Ovary (tissue), 9 donors: Measurements from ENCODE around the gene RHD. TPM values are rescaled to one million over a fixed set of nuclear protein-coding genes. Genes with fewer than 3 reads are reported as not detected.

ENCODE experiments used
- DNase-seq, 5 donors: peaks; one replicate each; pipeline ENCODE4 v3.0.0-alpha.2; 2019 to 2020
- H3K27ac ChIP-seq, 2 donors: fragments of 200-600 bp; one replicate each; pipeline versions ENCODE4 v1.5.1 to v1.8.0; 2019 to 2022
- H3K27me3 ChIP-seq: fragments of 200-600 bp; one replicate; pipeline ENCODE4 v1.8.0; 2022
- H3K36me3 ChIP-seq: fragments of 200-600 bp; sonication (generic); one replicate; pipeline ENCODE4 v1.5.1; 2019
- H3K4me1 ChIP-seq: one replicate; pipeline ENCODE4 v1.8.1; 2013; ENCODE audit warnings: mild to moderate bottlenecking, moderate library complexity; ENCODE audit not compliant: insufficient read depth
- H3K4me3 ChIP-seq: fragments of 200-600 bp; sonication (generic); one replicate; pipeline ENCODE4 v1.5.1; 2017
- H3K9me3 ChIP-seq, 2 donors: fragments of 200-600 bp in 1 of 2; sonication (generic) in 1 of 2; one replicate each; pipeline versions ENCODE4 v1.5.1 to v1.8.1; 2013 to 2019; ENCODE audit warnings: mild to moderate bottlenecking in 1 of 2, moderate library complexity in 1 of 2
- EP300 ChIP-seq: sonication (generic); formaldehyde crosslinking; IDR thresholded peaks from one replicate; pipeline ENCODE4 v1.6.1; 2017; ENCODE audit warnings: antibody characterized with exemption
- POLR2A ChIP-seq: fragments of 450-650 bp; IDR thresholded peaks from one replicate; pipeline ENCODE4 v1.6.1; 2017; ENCODE audit warnings: antibody characterized with exemption, mild to moderate bottlenecking, moderate library complexity
- WGBS, 3 donors: extraction: QIAGEN DNeasy Blood & Tissue Kit in 1 of 3; methylation state at CpG; one replicate each; pipeline versions ENCODE4 v1.1.5 to v1.1.7; 2013 to 2017; 5-methylcytosine and 5-hydroxymethylcytosine counted together
- intact Hi-C, 4 donors: fragments of 100-400 bp; cut with DNase I; formaldehyde crosslinking; loops; one replicate each; pipeline versions ENCODE4 v1.11.0 to v1.15.1; 2022 to 2023
- polyA plus RNA-seq, 2 donors: library from polyadenylated mRNA; stranded (reverse); fragments of 200-250 nt in 1 of 2; fragments of 350-450 nt in 1 of 2; fragmentation: Illumina TruSeq in 1 of 2; extraction: RNeasy Lipid Tissue Mini Kit (QIAGEN cat#74804) in 1 of 2; gene quantifications; one replicate each; pipeline ENCODE4 v1.2.3, GENCODE V29; 2013 to 2014
- total RNA-seq, 7 donors: library from RNA; depleted of rRNA in 2 of 7; stranded (reverse); fragments of >200 nt in 2 of 7; fragmentation: NEBNext Ultra II Directional in 3 of 7; extraction: Animal tissue kit (Norgen Biotek cat#: 25700) in 3 of 7; gene quantifications; one replicate each; pipeline versions ENCODE4 v1.1.0 to v1.2.4, GENCODE V29; 2016 to 2023
- TF ChIP-seq, protein P1 (sequence below), 3 donors: fragments of 450-650 bp in 2 of 3; fragments of 200-600 bp in 1 of 3; IDR thresholded peaks; one replicate each; pipeline versions ENCODE4 v1.5.1 to v1.8.0; 2016 to 2022; ENCODE audit warnings: antibody characterized with exemption in 3 of 3, mild to moderate bottlenecking in 1 of 3
- donor health status: DM: no; HTN: no; CAD: no; lungs with moderate emphysema.
- donor health status: DM: no; HTN: no; CAD: no.
- donor health status: Bipolar disorder and iron deficiency.
- donor health status: DM: yes; HTN: yes; CAD: no.
- donor health status: DM: no; HTN: no; CAD: no.
- donor health status: DM: yes; HTN: yes; CAD: no.

The RHD gene
- total and polyA plus RNA-seq, 9 donors = not detected

DNA sequence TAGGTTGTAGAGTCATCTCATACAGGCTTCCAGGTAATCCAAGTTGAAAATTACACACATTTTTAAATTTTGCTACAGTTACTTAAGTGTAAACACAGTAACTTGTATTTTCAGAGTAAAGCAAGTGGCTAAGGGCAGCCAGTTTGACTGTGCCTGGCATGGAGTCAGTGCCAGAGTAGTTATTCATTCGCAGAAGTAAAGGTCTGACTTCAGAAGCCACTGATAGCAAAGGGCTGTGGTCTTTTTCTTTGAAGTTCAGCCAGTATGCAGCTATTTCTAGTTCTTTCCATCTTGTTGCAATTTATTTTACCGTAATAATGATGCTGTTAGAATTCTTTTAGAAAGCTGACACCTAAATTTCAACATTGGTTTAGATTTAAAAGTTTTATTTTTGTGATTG lies 75.2 kb downstream of the RHD start:
- WGBS, 3 donors = 53 to 73% (median 65%) methylated on average over 2 of the region's 2 CpGs
- Histone ChIP-seq H3K4me3 (no peak overlapping the region), H3K27ac (no peak overlapping the region), H3K27me3 (no peaks in the 10 kb centered on the region), H3K4me1 (peaks cover 2% of the 10 kb centered on the region), H3K9me3 (no peaks in the 10 kb centered on the region), H3K36me3 (no peaks in the 10 kb centered on the region)
- intact Hi-C loops = loop anchor here in 1 of 4 donors (10.0 kb wide), 1 partner anchor 93 kb away; no protein-coding TSS in a partner anchor
- DNase-seq = no peak
- TF ChIP-seq EP300 (no peak), POLR2A (no peak)
- TF ChIP-seq, protein P1, sequence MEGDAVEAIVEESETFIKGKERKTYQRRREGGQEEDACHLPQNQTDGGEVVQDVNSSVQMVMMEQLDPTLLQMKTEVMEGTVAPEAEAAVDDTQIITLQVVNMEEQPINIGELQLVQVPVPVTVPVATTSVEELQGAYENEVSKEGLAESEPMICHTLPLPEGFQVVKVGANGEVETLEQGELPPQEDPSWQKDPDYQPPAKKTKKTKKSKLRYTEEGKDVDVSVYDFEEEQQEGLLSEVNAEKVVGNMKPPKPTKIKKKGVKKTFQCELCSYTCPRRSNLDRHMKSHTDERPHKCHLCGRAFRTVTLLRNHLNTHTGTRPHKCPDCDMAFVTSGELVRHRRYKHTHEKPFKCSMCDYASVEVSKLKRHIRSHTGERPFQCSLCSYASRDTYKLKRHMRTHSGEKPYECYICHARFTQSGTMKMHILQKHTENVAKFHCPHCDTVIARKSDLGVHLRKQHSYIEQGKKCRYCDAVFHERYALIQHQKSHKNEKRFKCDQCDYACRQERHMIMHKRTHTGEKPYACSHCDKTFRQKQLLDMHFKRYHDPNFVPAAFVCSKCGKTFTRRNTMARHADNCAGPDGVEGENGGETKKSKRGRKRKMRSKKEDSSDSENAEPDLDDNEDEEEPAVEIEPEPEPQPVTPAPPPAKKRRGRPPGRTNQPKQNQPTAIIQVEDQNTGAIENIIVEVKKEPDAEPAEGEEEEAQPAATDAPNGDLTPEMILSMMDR (IDR thresholded peaks at IDR 0.05) = no peak

DNA sequence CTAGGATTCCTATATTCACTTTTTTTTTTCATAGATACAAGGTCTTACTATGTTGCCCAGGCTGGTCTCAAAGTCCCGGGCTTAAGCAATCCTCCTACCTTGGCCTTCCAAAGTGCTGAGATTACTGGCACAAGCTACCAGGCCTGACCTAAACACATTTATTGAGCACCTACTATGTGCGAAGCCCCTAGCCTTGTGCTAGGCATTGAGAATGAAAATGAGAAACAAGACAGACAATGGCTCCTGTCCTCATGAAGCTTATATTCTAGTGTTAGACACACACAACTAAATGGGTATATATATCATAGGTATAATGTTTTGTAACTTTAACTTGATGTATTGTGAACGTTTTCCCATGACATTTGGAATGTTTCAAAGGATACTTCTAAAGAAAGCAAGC lies 77.3 kb downstream of the RHD start:
- no peak overlapping the region for H3K4me3 ChIP-seq
- H3K36me3 ChIP-seq = no peaks in the 10 kb centered on the region
- TF ChIP-seq, protein P1 (IDR thresholded peaks at IDR 0.05) = no peak
- TF ChIP-seq EP300 = no peak
- 88 to 91% (median 88%) methylated on average over 3 of the region's 3 CpGs for WGBS, 3 donors
- DNase-seq = no peak
- intact Hi-C loops = loop anchor here in 1 of 4 donors (10.0 kb wide), 1 partner anchor 95 kb away; no protein-coding TSS in a partner anchor
- no peaks in the 10 kb centered on the region for H3K9me3 ChIP-seq
- H3K27ac ChIP-seq = no peak overlapping the region
- H3K4me1 ChIP-seq = no peaks in the 10 kb centered on the region
- no peaks in the 10 kb centered on the region for H3K27me3 ChIP-seq

GRCh38 chr1:25355841-25356395 lies 83.6 kb downstream of the RHD start:
- Histone ChIP-seq H3K4me3 (no peak overlapping the region), H3K4me1 (no peaks in the 10 kb centered on the region), H3K27ac (no peak overlapping the region), H3K36me3 (no peaks in the 10 kb centered on the region), H3K27me3 (no peaks in the 10 kb centered on the region), H3K9me3 (no peaks in the 10 kb centered on the region)
- TF ChIP-seq POLR2A = no peak
- TF ChIP-seq, protein P1 (IDR thresholded peaks at IDR 0.05) = no peak
- WGBS, 3 donors = 84 to 91% (median 89%) methylated on average over 6 of the region's 6 CpGs
- intact Hi-C loops = no loop called here
- DNase-seq = no peak

DNA sequence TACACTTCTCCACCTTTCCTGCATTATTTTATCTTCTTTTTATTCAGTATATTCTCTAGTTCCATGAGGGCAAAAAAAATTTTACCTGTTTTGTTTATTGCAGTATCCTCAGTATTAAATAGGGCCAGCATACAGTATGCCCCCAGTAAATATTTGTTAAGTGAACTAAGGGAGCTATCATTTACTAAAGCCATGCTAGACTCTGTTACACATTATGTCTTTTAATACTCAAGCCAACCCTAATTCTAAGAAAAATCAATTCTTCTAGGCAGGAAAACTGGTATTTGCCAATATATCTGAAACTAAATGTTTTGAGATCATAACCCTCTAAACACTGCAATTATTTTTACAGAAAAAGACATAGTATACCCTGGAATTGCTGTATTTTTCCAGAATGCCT lies 84.1 kb downstream of the RHD start:
- TF ChIP-seq POLR2A (no peak), EP300 (no peak)
- TF ChIP-seq, protein P1 (IDR thresholded peaks at IDR 0.05) = no peak
- no peak for DNase-seq
- Histone ChIP-seq H3K4me3 (no peak overlapping the region), H3K9me3 (no peaks in the 10 kb centered on the region), H3K4me1 (peaks cover 4% of the 10 kb centered on the region), H3K27ac (no peak overlapping the region), H3K27me3 (no peaks in the 10 kb centered on the region), H3K36me3 (no peaks in the 10 kb centered on the region)
- intact Hi-C loops = no loop called here
